Measurements from ENCODE around the gene ALOXE3. TPM values are rescaled to one million over a fixed set of nuclear protein-coding genes. Genes with fewer than 3 reads are reported as not detected.

Gene ALOXE3
- total RNA-seq, 1 experiment from 2014 or later = 0.13 TPM

DNA sequence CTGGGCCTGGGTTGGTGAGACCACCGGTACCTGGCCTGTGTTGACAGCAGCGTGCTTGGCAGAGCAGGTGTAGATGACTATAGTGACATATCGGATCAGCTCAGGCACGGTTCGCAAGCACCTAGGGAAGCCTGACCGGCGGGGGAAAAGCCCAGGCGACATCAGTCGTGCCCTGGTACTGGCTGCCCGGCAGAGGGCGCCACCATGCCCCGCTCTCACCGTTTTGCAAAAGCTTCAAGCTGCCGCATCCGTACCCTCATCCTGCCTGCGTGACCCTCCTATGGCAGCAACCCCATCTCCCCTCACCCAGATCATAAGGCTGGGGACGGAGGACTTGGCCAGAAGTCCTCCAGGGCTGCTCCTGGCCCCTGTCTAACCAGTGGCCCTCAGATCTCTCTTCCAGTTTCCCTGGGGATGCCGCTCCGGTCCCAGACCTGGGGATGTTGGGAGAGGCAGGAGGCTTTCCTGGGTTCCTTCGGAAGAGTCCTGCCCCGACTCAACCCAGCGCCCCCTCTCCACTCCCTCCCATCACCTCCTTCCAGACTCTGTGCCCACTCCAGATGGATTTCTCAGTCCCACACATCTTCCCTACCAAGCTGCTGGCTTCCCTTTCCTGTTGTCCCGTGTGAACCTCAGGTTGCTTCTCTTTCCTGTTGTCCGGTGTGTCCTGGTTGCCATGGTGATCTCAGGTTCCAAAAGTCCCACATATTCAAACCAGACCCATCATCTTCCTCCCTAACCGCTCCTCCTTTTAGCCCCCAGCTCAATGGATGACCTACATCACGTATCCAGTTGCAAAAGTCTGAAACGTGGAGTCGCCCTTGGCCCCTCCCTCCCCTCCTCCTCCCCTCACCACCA is 44.5 kb downstream of the ALOXE3 start:
- H4K5ac ChIP-seq (ENCODE audit: insufficient read length, low read depth, low read length) = no peak overlapping the region
- Mint-ChIP-seq H3K4me1 (peaks cover 24 to 28% of the 10 kb centered on the region in 2 experiments), H3K27ac (no peak overlapping the region), H3K27me3 (ENCODE audit: low read depth) (peaks cover 98% of the 10 kb centered on the region), H3K9me3 (peaks cover 4 to 6% of the 10 kb centered on the region in 2 experiments; a peak in 4 of 5 replicates), H3K36me3 (ENCODE audit: insufficient read depth in 1 of 3, low read depth in 3 of 3) (peaks cover 0 to 2% (median 0%) of the 10 kb centered on the region in 3 experiments; a peak in 2 of 7 replicates), H3K4me3 (peak overlapping the region; percentile 54 to 87)
- H4K20me1 ChIP-seq (ENCODE audit: control insufficient read depth, insufficient read depth, insufficient read length) = no peaks in the 10 kb centered on the region
- no peaks in the 10 kb centered on the region for H3K4me1 ChIP-seq (ENCODE audit: insufficient read depth, low read length)
- H3K79me1 ChIP-seq (ENCODE audit: insufficient read depth, low read depth, low read length, poor library complexity, severe bottlenecking) = no peaks in the 10 kb centered on the region
- H3K14ac ChIP-seq (ENCODE audit: insufficient read depth, low read length) = peak overlapping the region; percentile 53; the same call in 1 of the 2 replicates
- H2BK15ac ChIP-seq (ENCODE audit: low read depth, low read length) = no peak overlapping the region
- H4K91ac ChIP-seq (ENCODE audit: insufficient read length, low read depth, low read length) = no peak overlapping the region
- no peak overlapping the region for H3K23ac ChIP-seq (ENCODE audit: insufficient read length, low read depth, low read length)
- no peak overlapping the region for H3K9ac ChIP-seq (ENCODE audit: extremely low read depth, insufficient read length, low read length)
- no CpG with 5 or more reads among the region's 28 CpGs for WGBS (ENCODE audit: extremely low coverage, insufficient read length, low lambda C conversion rate)
- no peak overlapping the region for H2AK5ac ChIP-seq (ENCODE audit: insufficient read length, low read length)
- no peak overlapping the region for H2BK20ac ChIP-seq (ENCODE audit: low read depth, low read length, poor library complexity, severe bottlenecking)
- no peak overlapping the region for H3K27ac ChIP-seq (ENCODE audit: insufficient read length, low read depth, low read length)
- no peak overlapping the region for H2BK5ac ChIP-seq (ENCODE audit: insufficient read length, low read length)
- DNase-seq = peak; percentile 94
- H3K4ac ChIP-seq (ENCODE audit: low read depth, low read length) = no peak overlapping the region
- no peak overlapping the region for H3K56ac ChIP-seq (ENCODE audit: insufficient read length, low read depth, low read length)
- TF ChIP-seq CTCF (conservative IDR thresholded peaks at IDR 0.05) = peak; percentile 97
- no peak overlapping the region for H3T11ph ChIP-seq (ENCODE audit: low read length)
- H3K27me3 ChIP-seq (ENCODE audit: insufficient read depth, low read length) = peaks cover 46% of the 10 kb centered on the region
- H4K8ac ChIP-seq (replicated peaks; ENCODE audit: insufficient read length, low read depth, low read length) = no peak overlapping the region
- H3K9me3 ChIP-seq (ENCODE audit: control insufficient read depth, low read depth, low read length) = no peaks in the 10 kb centered on the region
- H2BK12ac ChIP-seq (ENCODE audit: insufficient read length, low read depth, low read length) = no peak overlapping the region
- peaks cover 17% of the 10 kb centered on the region for H3K23me2 ChIP-seq (ENCODE audit: insufficient read length, low read depth, low read length, poor library complexity, severe bottlenecking)
- H3K18ac ChIP-seq (ENCODE audit: insufficient read length, low read depth, low read length) = peak overlapping the region; percentile 45
- no peaks in the 10 kb centered on the region for H3K79me2 ChIP-seq (ENCODE audit: insufficient read depth, low read length)
- no peak overlapping the region for H2BK120ac ChIP-seq (ENCODE audit: low read depth, low read length, poor library complexity, severe bottlenecking)
- H2AFZ ChIP-seq (ENCODE audit: low read length) = no peak overlapping the region
- peak overlapping the region; percentile 74 for H3K4me2 ChIP-seq (ENCODE audit: insufficient read depth, insufficient read length, low read length)

All from H9 (cell line).